ENCODE measurements around the gene GHDC. TPM values are rescaled to one million over a fixed set of nuclear protein-coding genes. Genes with fewer than 3 reads are reported as not detected.

Gene GHDC
- total RNA-seq, 1 donor from 2014 or later, result 33.4 TPM

DNA sequence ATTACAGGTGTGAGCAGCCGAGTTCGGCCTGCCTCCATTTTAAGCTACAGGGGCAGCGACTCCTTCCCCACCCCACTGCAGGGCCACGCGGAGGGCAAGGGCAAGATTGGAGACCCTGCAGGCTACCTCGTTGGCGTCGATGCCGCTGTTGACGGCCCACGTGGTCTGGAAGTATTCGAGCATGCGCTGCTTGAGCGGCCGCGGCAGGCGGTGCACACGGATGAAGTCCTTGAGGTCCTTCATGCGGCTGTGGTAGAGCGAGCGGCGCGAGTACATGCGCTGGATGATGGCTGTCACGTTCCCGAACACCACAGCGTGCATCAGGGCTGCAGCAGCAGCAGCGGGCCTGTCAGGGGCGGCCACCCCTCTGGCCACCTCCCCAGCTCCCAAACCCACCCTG lies 24.9 kb downstream of the GHDC start:
- no peaks in the 10 kb centered on the region for H3K4me1 ChIP-seq
- H3K4me3 ChIP-seq, result no peak overlapping the region
- ATAC-seq (no peak), DNase-seq (no peak)
- H3K36me3 ChIP-seq, result no peaks in the 10 kb centered on the region
- TF ChIP-seq, protein P1, sequence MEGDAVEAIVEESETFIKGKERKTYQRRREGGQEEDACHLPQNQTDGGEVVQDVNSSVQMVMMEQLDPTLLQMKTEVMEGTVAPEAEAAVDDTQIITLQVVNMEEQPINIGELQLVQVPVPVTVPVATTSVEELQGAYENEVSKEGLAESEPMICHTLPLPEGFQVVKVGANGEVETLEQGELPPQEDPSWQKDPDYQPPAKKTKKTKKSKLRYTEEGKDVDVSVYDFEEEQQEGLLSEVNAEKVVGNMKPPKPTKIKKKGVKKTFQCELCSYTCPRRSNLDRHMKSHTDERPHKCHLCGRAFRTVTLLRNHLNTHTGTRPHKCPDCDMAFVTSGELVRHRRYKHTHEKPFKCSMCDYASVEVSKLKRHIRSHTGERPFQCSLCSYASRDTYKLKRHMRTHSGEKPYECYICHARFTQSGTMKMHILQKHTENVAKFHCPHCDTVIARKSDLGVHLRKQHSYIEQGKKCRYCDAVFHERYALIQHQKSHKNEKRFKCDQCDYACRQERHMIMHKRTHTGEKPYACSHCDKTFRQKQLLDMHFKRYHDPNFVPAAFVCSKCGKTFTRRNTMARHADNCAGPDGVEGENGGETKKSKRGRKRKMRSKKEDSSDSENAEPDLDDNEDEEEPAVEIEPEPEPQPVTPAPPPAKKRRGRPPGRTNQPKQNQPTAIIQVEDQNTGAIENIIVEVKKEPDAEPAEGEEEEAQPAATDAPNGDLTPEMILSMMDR (IDR thresholded peaks at IDR 0.05), result no peak
- no peaks in the 10 kb centered on the region for H3K27me3 ChIP-seq (ENCODE audit: low read depth)
- H3K9me3 ChIP-seq, result no peaks in the 10 kb centered on the region
- intact Hi-C loops (cut with DNase I), result no loop called here
- no peak overlapping the region for H3K27ac ChIP-seq

DNA sequence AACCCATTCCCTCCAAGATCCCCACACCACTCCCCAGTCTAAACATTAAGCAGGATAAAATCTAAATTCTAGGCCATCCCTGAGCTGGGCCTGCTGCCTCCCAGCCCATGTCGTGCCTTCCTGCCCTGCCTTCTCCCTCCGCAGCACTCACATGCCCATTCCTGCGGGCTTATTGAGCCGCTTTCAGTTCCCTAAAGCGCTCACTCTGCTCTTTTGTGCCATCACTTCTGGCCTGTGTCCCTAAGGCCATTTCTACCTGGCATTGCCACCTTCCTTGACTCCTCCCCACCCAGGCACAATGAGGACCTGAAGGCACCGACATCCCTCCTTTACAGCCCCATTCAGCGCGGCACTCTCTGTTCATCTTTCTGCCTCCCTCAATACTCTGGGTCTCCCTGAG lies 26.5 kb downstream of the GHDC start:
- H3K4me3 ChIP-seq, result no peak overlapping the region
- no peaks in the 10 kb centered on the region for H3K9me3 ChIP-seq
- TF ChIP-seq, protein P1 (IDR thresholded peaks at IDR 0.05), result no peak
- H3K4me1 ChIP-seq, result no peaks in the 10 kb centered on the region
- ATAC-seq, result no peak
- H3K27ac ChIP-seq, result no peak overlapping the region
- no peaks in the 10 kb centered on the region for H3K36me3 ChIP-seq
- DNase-seq, result no peak
- no peaks in the 10 kb centered on the region for H3K27me3 ChIP-seq (ENCODE audit: low read depth)
- intact Hi-C loops (cut with DNase I), result no loop called here

GRCh38 chr17:42166196-42166763 lies 28.0 kb downstream of the GHDC start:
- H3K27me3 ChIP-seq (ENCODE audit: low read depth), result no peaks in the 10 kb centered on the region
- H3K4me1 ChIP-seq, result no peaks in the 10 kb centered on the region
- ATAC-seq, result no peak
- H3K36me3 ChIP-seq, result no peaks in the 10 kb centered on the region
- no peak overlapping the region for H3K4me3 ChIP-seq
- TF ChIP-seq, protein P1 (IDR thresholded peaks at IDR 0.05), result no peak
- no peak overlapping the region for H3K27ac ChIP-seq
- H3K9me3 ChIP-seq, result no peaks in the 10 kb centered on the region
- DNase-seq, result no peak
- intact Hi-C loops (cut with DNase I), result no loop called here

- Histone ChIP-seq H3K4me1 (no peaks in the 10 kb centered on the region), H3K36me3 (no peaks in the 10 kb centered on the region), H3K27ac (no peak overlapping the region), H3K4me3 (no peak overlapping the region), H3K9me3 (no peaks in the 10 kb centered on the region), H3K27me3 (ENCODE audit: low read depth) (no peaks in the 10 kb centered on the region)
- ATAC-seq (no peak), DNase-seq (no peak)
- TF ChIP-seq, protein P1 (IDR thresholded peaks at IDR 0.05), result no peak
- intact Hi-C loops (cut with DNase I), result no loop called here
Measured at GRCh38 chr17:42165751-42166150, 28.5 kb downstream of the GHDC start.

DNA sequence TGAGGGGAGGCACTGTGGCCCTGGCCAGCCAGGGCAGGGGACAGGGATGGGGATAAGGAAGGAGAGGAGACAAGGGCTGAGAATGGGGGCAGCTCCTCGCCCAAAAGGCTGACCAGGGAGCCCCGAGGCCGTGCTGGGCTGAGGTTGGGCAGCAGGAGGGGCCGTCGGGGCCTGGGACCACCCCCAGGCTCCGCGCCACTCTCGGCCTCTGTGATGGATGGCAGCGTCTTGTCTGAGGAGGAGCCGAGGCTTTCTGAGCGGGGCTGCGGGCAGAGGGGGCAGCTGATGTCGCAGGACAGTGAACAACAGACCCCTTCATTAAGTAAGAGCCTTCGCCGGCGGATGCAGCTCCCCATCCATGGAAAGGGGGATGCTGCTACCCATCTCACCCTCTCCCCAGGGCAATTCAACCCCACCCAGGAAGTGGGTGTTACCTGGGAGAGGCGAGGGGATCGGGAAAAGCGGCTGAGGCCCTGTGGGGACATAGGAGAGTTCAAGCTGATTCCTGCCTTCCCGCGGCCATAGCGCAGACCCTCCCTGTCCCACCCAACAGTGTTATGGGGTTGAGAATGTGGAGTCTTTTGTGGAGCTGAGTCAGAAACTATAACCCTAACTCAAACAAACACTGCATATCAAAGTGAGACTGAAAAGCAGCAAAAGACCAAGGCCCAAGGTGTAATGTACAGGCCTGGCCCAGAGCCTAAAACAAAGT lies 30.4 kb downstream of the GHDC start:
- intact Hi-C loops (cut with DNase I), result no loop called here
- no peak for ATAC-seq
- TF ChIP-seq, protein P1 (IDR thresholded peaks at IDR 0.05), result no peak

More for the DNA sequence above, 30.4 kb downstream of the GHDC start:
- Histone ChIP-seq H3K4me1 (no peaks in the 10 kb centered on the region), H3K27ac (no peak overlapping the region), H3K27me3 (ENCODE audit: low read depth) (no peaks in the 10 kb centered on the region), H3K9me3 (no peaks in the 10 kb centered on the region), H3K36me3 (no peaks in the 10 kb centered on the region), H3K4me3 (no peak overlapping the region)
- DNase-seq, result no peak
